Measurements from ENCODE around the gene ZNF512.

The ZNF512 gene

DNA sequence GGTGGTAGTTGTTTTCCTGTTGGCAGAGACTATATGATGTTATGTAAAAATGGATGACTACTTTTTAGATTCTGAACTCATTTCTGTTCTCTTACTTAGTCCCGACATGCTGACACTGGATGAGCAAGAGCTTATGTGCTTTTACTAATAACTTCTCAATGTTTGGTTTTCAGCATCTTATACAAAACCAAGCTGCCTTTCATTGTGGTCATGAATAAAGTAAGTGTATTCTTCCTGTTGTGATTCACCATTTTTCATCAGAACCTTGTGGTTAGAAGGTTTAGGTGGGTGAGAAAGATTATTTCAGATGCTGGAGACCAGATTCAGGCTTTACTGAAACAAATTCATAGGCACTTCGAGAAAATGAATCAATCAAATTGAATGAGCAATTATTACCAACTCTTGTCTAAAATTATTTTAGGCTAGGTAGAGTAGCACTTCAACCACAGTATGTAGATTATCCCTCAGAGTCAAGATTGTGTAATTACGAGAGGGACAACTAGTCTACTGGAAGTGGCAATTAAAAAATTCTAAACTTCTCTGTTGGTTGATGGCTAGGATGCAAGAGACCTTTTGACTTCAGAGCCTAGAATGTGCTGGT lies 55.3 kb downstream of the ZNF512 start:
- peak; percentile 89 for DNase-seq

DNA sequence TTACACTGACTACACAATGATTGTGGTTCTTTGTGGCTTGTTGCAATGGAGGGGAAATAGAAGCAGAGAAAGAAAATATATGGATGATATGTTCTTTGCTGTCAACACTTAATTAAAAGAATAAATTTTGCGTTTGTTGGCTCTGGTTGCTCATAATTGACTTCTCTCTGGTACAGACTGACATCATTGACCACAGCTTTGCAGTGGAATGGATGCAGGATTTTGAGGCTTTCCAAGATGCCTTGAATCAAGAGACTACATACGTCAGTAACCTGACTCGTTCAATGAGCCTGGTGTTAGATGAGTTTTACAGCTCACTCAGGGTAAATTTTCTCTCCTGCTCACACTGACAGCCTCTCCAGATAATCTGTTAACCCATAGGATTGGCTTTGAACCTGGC lies 55.9 kb downstream of the ZNF512 start:
- DNase-seq = peak; percentile 96

DNA sequence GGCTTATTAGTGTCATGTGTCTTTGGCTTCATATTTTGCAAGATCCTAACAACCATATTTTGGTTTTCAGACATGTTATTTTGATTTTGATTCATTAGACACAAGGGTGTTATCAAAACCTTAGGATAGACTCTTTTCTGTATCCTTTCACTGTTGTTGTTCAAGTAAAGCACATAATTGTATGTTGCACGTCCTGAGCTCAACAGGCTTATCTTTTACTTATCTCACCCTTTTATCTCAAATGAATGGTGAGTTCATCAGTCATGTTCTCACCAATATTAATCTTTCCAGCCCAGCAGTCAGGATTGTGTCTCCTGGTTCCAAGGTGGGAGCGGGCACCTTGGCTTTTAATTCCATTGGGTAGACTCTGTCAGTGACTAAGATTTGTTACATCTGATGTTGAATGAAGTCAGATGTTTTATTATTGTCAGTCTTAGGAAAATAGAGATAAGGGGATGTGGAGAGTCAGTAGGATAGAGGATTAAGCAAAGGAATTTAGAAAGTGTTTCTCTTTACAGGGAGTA lies 57.9 kb downstream of the ZNF512 start:
- no peak for DNase-seq

DNA sequence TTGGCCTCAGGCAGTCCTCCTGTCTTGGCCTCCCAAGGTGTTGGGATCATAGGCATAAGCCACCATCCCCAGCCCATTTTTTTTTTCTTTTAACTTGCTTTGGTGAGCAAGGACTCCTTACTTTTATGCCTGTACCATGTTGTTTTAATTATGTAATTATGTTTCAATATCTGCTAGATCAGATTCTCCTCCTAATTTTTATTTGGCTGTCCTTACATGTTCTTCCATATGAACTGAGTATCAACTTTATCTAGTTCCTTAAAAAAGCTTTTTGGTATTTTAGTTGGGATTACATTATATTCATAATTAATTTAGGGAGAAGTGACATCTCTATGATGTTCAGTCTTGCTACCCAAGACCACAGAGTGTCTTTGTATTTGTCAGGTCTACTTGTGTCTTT lies 62.4 kb downstream of the ZNF512 start:
- no peak for DNase-seq

DNA sequence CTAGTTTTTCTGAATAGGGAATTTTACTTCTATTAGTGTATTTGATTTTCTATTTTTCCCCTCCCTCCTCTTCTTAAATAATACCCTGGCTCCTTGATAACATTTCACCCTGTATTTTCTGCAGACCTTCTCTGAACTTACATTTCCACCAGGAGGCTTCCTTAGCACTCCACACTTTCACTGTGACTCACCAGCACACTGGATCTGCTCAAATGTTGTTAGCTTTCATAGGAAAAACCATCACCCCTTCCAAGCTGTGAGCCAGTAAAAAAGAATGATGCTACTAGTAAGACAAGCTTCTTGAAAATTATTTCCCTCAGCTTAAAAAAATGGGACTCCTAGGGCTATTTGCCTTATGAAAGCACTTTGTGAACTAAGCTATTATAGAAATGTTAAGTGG lies 64.4 kb downstream of the ZNF512 start:
- peak; percentile 31 for DNase-seq

DNA sequence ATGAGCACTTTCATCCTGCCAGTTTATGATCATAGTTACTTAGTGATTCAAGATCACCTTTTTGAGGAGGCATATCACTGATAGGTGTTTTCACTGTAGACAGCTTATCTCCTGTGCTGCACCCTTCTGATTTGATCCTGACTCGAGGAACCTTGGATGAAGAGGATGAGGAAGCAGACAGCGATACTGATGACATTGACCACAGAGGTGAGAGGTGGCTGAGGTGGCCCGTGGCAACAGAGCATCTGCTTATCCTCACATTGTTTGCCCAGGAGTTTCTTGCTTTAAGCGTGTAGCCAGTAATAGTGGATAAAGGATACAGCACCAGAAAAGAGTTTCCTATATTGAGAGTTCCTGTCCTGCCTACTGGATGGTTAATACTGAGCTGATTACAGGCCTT lies 64.9 kb downstream of the ZNF512 start:
- no peak for DNase-seq

DNA sequence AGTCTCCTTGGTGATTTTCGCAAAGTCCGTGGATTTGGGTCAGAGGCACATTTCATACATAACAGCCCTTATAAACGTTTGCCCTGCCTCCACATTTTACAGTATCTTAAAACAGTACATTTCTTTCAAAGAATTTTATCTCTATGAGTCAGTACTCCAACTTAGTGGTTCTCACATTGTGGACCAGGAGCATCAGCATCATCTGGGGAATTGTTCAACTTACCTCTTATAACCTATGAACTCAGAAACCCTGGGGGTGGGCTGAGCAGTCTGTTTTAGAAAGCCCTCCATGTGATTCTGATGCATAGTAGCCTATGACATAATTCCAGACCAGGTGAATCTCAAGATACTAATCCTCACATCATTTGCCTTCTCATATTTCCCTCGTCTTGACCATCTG lies 68.2 kb downstream of the ZNF512 start:
- DNase-seq = no peak

DNA sequence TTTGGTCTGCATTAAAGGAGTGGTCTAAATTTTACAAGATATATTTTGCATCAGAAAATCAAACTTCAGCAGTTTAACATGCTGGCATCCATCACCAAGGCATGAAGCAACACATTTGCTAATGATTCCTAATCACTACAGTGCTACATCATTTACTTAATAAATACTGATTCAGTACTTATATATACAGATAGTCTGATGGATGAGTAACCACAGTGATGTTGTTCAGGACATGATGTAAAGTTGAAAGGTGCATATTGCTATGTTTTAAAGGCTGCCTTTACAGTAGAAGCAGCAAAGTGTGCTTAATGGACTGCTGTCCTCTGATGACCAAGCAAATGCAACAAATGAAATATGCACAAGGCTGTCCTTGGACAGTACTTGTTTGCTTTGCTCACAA lies 69.5 kb downstream of the ZNF512 start:
- DNase-seq = no peak

DNA sequence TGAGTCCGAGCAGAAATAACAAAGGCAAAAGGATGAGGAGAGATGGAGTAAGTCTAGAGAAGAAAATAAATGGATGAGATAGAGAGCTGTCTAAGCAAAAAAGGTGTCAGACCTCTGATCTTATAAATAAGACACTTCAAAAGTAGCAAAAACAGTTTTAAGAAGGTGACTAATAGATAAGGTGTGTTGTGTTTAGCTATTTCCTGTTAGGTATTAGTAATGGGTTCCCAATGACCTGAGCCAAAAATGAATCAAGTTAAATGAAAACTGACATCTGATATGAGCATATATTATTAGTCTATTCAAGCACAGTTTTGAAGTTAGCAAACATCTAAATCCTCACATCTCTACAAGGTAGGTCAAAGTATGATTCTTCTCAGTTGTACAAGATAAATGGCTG lies 69.9 kb downstream of the ZNF512 start:
- DNase-seq = no peak

DNA sequence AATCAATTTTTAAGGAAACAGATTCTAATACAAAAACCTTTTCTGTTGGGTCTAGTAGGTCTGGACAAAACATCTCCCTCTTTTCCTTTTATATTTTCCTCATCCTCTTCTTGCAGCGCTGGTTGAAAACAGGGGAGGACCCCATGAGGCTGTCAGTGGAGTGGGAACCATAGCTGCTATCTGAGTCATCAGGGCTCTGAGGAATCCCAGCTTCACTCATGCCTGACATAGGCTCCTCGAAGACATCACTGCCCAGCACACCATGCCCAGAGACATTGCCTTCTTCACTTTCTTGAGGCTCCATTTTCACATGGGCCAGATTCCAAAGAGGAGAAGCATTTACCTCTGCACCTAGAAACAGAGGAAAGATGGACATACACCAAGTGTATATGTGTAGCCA lies 70.6 kb downstream of the ZNF512 start:
- DNase-seq = no peak

DNA sequence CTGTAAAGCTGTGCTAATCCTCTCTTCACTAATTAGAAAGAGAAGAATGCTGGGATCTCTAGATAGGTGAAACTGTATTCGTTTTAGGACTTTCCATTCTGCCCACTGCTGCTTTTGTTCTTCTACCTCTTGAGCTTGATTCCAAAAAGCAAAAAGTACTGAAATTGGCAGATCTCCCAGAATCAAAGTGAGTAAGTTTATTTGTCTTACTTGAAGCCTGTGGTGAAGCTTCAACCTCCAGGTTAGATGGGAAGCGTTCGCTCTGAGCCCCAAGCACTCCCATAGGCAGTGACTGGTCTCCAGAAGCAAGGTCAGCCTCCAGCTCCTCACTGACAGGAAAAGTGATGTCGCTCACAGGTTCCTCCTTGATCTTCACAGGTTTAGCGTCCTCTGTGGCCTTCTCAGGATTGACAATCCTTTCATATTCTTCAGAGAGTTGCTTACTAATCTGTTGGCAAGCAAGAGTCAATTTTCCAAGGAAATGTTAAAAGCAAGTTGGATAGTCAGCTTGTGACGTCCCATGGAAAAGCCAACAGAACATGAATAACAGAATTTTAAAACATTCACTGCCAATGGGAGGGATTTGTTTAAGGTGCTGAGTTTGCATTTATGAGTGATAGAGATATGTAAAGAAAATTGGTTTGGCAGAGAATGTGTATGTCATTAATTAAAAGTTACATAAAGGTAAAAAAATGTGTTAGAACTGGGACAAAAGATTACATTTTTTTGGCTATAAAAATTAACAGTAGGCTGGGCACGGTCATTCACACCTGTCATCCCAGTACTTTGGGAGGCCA lies 72.5 kb downstream of the ZNF512 start:
- DNase-seq = peak; percentile 28

DNA sequence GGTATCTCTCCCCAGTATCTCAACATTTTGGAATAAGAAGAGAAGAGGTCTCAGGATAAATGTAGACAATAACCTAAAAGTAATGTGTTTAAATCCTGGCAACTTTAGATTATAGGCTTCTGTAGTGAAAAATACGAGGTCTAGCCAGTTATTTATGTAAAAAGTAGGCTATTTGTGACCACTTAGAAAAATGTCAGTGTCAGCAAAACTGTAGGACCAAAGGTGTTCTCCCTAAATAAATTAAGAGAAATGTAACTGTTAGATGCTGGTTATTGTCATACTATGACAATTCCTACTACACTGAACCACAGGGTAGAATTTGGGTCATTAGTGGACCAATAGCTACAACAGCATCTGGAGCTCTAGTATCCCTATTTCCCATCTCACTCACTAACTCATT lies 78.5 kb downstream of the ZNF512 start:
- DNase-seq = no peak

DNA sequence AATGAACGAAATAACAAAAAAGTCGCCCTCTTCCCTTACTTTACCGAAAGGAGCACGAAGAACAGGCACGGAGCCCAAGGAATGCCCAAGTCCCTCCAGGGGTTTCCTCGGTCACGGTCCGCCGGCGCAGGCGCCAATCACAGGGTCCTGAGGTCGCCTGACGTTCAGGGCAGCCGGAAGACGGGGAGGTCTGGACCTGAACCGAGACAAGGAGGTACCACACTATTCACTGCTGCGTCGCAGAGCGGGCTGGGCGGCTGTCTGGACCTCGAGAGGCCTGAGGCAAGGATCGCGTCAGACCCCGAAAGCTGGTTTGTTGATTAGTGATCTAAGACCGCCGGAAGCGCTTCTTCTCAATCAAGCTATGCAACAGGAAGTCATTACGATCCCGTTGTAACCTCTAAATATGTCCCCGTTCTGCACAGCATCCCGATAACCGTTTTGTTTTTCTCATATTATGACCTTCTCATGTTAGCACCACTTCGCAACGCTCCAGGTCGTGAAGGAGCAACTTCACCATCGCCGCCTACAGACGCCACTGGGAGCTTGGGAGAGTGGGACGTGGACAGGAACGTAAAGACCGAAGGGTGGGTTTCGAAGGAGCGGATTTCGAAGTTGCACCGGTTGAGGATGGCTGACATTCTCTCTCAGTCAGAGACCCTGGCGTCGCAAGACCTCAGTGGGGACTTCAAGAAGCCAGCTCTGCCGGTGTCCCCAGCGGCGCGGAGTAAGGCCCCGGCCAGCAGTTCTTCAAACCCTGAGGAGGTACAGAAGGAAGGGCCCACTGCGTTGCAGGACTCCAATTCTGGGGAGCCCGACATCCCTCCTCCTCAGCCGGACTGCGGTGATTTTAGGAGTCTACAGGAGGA lies 80.7 kb downstream of the ZNF512 start, which contains the start of the genes SLC4A1AP and SUPT7L:
Gene SLC4A1AP (plus strand): TSS at position 605 of the 869 bp plus-strand sequence. CDS start 26 bp downstream, at position 631.
Gene SUPT7L (minus strand): TSS at position 330 of the 869 bp plus-strand sequence. CDS start 1,422 bp downstream, outside the sequence.
- DNase-seq = peak; percentile 86

DNA sequence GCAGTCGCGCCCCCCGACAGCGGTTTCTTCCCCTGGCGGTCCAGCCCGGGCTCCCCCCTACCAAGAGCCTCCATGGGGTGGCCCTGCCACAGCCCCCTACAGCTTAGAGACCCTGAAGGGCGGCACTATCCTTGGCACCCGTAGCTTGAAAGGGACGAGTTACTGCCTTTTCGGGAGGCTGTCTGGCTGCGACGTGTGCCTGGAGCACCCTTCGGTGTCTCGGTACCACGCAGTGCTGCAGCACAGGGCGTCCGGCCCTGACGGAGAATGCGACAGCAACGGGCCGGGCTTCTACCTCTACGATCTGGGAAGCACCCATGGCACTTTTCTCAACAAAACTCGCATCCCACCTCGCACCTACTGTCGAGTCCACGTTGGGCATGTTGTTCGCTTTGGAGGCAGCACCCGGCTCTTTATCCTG lies 81.3 kb downstream of the ZNF512 start:
- no peak for DNase-seq

DNA sequence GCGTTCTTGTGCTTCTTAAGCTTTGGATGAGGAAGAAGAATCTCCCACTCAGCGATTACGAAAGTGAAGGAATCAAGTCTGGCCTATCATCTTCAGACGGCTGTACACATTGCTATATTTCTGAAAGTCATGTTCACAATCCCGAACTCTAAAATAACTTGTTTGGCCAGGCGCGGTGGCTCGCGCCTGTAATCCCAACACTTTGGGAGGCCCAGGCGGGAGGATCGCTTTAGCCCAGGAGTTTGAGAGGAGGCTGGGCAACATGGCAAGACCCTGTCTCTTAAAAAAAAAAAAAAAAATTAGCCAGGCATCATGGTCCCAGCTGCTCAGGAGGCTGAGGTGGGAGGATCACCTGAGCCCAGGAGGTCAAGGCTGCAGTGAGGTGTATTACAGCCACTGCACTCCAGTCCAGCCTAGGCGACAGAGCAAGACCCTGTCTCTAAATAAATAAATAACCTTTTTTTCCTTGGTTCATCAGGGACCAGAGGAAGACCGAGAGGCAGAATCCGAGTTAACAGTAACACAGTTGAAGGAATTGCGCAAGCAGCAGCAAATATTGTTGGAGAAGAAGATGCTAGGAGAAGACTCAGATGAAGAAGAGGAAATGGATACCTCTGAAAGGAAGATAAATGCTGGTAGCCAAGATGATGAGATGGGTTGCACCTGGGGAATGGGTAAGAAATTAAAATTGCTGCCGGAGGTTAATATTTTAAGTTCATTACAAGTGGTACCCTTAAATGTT lies 82.0 kb downstream of the ZNF512 start:
- no peak for DNase-seq

DNA sequence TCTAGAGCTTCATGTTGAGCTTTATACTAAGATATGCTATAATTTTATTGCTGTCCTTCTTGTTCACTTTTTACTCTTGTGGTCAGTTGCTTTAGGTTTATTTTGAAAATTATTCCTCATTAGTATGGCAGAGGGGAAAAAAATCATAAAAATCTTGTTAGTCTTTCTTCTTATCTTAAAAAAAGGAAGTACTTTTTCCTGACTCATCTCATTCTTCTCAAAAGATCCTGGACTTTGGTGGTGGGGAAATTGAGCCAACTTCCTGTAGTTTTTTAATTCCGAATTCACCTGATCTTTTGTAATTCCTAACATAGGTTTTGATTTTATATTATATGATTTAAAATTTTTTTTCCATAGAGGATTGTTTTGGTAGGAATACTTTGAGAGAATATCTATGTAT lies 84.6 kb downstream of the ZNF512 start:
- no peak for DNase-seq

DNA sequence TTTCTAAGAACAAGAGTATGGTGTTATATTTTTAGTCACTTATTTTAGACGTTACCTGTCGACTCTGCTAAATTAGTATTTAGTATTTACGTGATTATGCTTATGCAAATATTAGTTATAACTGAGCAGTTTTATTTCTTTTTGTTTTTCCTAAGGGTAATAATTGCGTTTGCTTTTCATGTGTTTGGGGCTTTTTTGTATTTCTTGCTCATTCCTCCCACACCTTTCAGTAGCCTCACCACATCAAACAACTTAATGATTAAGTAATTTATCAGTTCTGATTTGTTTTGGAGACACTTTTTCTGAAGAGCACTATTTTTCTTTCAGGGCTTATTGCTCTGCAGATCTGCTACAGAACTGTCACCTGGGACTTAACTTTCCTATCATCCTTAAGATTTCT lies 88.4 kb downstream of the ZNF512 start:
- no peak for DNase-seq

All from fibroblast of skin of abdomen (primary cell).